Testis (tissue), 2 donors: ENCODE measurements around the gene TIAM2.

Source experiments
- POLR2A ChIP-seq: fragments of 450-650 bp; IDR thresholded peaks from one replicate; pipeline ENCODE4 v1.6.1; 2017; ENCODE audit warnings: antibody characterized with exemption, mild to moderate bottlenecking, moderate library complexity
- TF ChIP-seq, protein P1 (sequence below), 3 experiments: fragments of 450-650 bp in 2 of 3; fragments of 200-600 bp in 1 of 3; sonication (generic) in 1 of 3; IDR thresholded peaks; one replicate each; pipeline ENCODE4 v1.5.1; 2016 to 2019; ENCODE audit warnings: antibody characterized with exemption in 3 of 3, mild to moderate bottlenecking in 2 of 3, moderate library complexity in 1 of 3

DNA sequence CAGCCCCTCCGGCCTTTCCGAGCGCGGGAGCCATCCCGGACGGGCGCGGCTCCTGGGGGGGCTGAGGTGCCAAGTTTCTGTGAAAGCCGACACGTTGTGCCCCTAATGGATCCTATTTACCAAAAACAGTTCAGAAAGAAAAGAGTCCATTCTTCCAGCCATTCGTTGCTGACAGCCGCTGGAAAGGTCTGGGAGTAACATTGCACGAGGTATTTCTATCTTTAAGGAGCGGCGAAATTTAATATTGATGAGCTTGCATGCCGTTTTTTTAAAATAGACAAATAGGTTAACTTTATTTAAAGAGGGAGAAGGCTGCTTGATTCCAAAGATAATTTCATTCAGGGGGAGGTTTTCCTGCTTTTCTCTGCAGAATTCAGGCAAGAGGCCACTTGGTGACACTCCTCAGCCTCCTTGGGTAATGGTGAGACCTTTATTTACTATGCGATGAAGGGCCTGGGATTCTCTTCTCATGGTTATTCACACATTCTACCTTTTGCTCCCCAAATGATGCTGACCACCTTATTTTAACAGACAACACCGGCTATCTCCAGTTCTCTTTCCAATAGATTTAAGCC lies 988 bp downstream of the TIAM2 start:
- TF ChIP-seq, protein P1, sequence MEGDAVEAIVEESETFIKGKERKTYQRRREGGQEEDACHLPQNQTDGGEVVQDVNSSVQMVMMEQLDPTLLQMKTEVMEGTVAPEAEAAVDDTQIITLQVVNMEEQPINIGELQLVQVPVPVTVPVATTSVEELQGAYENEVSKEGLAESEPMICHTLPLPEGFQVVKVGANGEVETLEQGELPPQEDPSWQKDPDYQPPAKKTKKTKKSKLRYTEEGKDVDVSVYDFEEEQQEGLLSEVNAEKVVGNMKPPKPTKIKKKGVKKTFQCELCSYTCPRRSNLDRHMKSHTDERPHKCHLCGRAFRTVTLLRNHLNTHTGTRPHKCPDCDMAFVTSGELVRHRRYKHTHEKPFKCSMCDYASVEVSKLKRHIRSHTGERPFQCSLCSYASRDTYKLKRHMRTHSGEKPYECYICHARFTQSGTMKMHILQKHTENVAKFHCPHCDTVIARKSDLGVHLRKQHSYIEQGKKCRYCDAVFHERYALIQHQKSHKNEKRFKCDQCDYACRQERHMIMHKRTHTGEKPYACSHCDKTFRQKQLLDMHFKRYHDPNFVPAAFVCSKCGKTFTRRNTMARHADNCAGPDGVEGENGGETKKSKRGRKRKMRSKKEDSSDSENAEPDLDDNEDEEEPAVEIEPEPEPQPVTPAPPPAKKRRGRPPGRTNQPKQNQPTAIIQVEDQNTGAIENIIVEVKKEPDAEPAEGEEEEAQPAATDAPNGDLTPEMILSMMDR (IDR thresholded peaks at IDR 0.05): no peak
- TF ChIP-seq POLR2A: no peak
